Measurements from ENCODE around the gene DHX9.

- TF ChIP-seq POLR2A (IDR thresholded peaks at IDR 0.05), result no peak
- TF ChIP-seq, protein P1, sequence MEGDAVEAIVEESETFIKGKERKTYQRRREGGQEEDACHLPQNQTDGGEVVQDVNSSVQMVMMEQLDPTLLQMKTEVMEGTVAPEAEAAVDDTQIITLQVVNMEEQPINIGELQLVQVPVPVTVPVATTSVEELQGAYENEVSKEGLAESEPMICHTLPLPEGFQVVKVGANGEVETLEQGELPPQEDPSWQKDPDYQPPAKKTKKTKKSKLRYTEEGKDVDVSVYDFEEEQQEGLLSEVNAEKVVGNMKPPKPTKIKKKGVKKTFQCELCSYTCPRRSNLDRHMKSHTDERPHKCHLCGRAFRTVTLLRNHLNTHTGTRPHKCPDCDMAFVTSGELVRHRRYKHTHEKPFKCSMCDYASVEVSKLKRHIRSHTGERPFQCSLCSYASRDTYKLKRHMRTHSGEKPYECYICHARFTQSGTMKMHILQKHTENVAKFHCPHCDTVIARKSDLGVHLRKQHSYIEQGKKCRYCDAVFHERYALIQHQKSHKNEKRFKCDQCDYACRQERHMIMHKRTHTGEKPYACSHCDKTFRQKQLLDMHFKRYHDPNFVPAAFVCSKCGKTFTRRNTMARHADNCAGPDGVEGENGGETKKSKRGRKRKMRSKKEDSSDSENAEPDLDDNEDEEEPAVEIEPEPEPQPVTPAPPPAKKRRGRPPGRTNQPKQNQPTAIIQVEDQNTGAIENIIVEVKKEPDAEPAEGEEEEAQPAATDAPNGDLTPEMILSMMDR (IDR thresholded peaks at IDR 0.05), result no peak
These were observed 38.2 kb downstream of the DHX9 start for GRCh38 chr1:182877331-182877730.

All from vagina (tissue), 2 donors.